ENCODE results near the gene KIF1B.

DNA sequence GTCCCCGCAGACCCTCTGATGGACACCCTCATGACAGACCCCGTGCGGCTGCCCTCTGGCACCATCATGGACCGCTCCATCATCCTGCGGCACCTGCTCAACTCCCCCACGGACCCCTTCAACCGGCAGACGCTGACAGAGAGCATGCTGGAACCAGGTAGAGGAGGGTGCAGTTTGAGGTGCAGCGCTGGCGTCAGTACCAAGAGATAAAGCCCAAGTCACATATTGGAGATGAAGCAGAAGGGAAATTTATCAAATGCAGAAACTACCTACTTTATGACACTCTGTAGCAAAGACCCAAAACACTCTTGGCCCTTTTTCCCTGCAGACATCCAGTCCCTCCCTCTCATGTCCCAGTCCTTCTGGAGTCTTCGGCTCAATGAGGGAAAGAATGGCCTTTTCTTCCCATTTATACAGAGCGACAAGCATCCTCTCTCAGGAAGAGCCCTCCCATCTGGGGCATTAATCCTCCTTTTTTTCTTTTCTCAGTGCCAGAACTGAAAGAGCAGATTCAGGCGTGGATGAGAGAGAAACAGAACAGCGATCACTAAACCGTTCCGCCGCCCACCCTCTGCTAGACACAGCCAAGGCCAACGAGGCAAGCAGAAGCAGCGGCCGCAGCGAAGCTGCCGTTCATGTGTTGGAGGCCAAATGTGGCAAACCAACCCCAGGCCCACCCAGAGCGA, 30.8 kb upstream of the KIF1B start:
- no peak for TF ChIP-seq CEBPB (tag; IDR thresholded peaks at IDR 0.05)
- TF ChIP-seq RBFOX2 (IDR thresholded peaks at IDR 0.05; ENCODE audit: low read depth, low read length): no peak
- no peak for TF ChIP-seq ZNF124 (CRISPR knock-in tag; IDR thresholded peaks at IDR 0.05)
- TF ChIP-seq, protein P1, sequence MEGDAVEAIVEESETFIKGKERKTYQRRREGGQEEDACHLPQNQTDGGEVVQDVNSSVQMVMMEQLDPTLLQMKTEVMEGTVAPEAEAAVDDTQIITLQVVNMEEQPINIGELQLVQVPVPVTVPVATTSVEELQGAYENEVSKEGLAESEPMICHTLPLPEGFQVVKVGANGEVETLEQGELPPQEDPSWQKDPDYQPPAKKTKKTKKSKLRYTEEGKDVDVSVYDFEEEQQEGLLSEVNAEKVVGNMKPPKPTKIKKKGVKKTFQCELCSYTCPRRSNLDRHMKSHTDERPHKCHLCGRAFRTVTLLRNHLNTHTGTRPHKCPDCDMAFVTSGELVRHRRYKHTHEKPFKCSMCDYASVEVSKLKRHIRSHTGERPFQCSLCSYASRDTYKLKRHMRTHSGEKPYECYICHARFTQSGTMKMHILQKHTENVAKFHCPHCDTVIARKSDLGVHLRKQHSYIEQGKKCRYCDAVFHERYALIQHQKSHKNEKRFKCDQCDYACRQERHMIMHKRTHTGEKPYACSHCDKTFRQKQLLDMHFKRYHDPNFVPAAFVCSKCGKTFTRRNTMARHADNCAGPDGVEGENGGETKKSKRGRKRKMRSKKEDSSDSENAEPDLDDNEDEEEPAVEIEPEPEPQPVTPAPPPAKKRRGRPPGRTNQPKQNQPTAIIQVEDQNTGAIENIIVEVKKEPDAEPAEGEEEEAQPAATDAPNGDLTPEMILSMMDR (IDR thresholded peaks at IDR 0.05 in 2 of 3, conservative IDR thresholded peaks at IDR 0.05 in 1 of 3; ENCODE audit: insufficient read depth in 2 of 3, low read depth in 1 of 3, low read length in 3 of 3): no peak
- TF ChIP-seq POLR2AphosphoS5 (IDR thresholded peaks at IDR 0.05; ENCODE audit: control insufficient read depth, insufficient read depth, low read depth, low read length): no peak
- no peak for TF ChIP-seq EZH2 (IDR thresholded peaks at IDR 0.05; ENCODE audit: borderline replicate concordance, low read depth, low read length)
- TF ChIP-seq SMARCC2 (IDR thresholded peaks at IDR 0.05; ENCODE audit: low read depth): no peak
- no peak for TF ChIP-seq MTA1 (IDR thresholded peaks at IDR 0.05; ENCODE audit: borderline replicate concordance)
- no peak for TF ChIP-seq PHF8 (IDR thresholded peaks at IDR 0.05; ENCODE audit: borderline replicate concordance, low read length)
- TF ChIP-seq, protein P2, sequence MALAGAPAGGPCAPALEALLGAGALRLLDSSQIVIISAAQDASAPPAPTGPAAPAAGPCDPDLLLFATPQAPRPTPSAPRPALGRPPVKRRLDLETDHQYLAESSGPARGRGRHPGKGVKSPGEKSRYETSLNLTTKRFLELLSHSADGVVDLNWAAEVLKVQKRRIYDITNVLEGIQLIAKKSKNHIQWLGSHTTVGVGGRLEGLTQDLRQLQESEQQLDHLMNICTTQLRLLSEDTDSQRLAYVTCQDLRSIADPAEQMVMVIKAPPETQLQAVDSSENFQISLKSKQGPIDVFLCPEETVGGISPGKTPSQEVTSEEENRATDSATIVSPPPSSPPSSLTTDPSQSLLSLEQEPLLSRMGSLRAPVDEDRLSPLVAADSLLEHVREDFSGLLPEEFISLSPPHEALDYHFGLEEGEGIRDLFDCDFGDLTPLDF (CRISPR knock-in tag; IDR thresholded peaks at IDR 0.05): no peak
- no peak for TF ChIP-seq ZNF12 (CRISPR knock-in tag; IDR thresholded peaks at IDR 0.05)
- TF ChIP-seq, protein P3, sequence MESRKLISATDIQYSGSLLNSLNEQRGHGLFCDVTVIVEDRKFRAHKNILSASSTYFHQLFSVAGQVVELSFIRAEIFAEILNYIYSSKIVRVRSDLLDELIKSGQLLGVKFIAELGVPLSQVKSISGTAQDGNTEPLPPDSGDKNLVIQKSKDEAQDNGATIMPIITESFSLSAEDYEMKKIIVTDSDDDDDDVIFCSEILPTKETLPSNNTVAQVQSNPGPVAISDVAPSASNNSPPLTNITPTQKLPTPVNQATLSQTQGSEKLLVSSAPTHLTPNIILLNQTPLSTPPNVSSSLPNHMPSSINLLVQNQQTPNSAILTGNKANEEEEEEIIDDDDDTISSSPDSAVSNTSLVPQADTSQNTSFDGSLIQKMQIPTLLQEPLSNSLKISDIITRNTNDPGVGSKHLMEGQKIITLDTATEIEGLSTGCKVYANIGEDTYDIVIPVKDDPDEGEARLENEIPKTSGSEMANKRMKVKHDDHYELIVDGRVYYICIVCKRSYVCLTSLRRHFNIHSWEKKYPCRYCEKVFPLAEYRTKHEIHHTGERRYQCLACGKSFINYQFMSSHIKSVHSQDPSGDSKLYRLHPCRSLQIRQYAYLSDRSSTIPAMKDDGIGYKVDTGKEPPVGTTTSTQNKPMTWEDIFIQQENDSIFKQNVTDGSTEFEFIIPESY (CRISPR knock-in tag; IDR thresholded peaks at IDR 0.05): no peak
- TF ChIP-seq HDAC1 (IDR thresholded peaks at IDR 0.05): no peak
